Measurements from ENCODE around the gene AMBRA1. TPM values are rescaled to one million over a fixed set of nuclear protein-coding genes. Genes with fewer than 3 reads are reported as not detected.

AMBRA1 gene
- total RNA-seq, 1 experiment from 2014 or later = 15.8 TPM

GRCh38 chr11:46465683-46466082 is 128.1 kb downstream of the AMBRA1 start:
- no peak overlapping the region for H2AFZ ChIP-seq (ENCODE audit: low read length)
- no peak for DNase-seq
- no peaks in the 10 kb centered on the region for H3K79me2 ChIP-seq (ENCODE audit: low read length)
- no peaks in the 10 kb centered on the region for H3K9me2 ChIP-seq (replicated peaks; ENCODE audit: low read length)
- no peaks in the 10 kb centered on the region for H3K27me3 ChIP-seq (ENCODE audit: low read length)
- no peaks in the 10 kb centered on the region for H3K9me3 ChIP-seq (ENCODE audit: low read length)
- H3K4me2 ChIP-seq (ENCODE audit: low read length) = no peak overlapping the region
- intact Hi-C loops (cut with micrococcal nuclease) = no loop called here
- H3F3A ChIP-seq (ENCODE audit: low read length, unreplicated experiment) = no peaks in the 10 kb centered on the region
- peaks cover 3% of the 10 kb centered on the region for H3K4me1 ChIP-seq (ENCODE audit: insufficient read depth, low read length)
- CTCF ChIA-PET = no interaction called here
- POLR2A ChIA-PET (ENCODE audit: unreplicated experiment) = no interaction called here
- no peaks in the 10 kb centered on the region for H3K36me3 ChIP-seq (ENCODE audit: low read depth, low read length)
- no peak overlapping the region for H3K4me3 ChIP-seq (ENCODE audit: low read length)
- H3K27ac ChIP-seq (ENCODE audit: low read length) = no peak overlapping the region
- no peaks in the 10 kb centered on the region for H4K20me1 ChIP-seq (ENCODE audit: low read length)
- no peak for ATAC-seq
- no TSS peak for BruUV-seq (replicated peaks)
- TF ChIP-seq CTCF (conservative IDR thresholded peaks at IDR 0.05; ENCODE audit: low read depth, low read length) = no peak
- TF ChIP-seq EZH2 (IDR thresholded peaks at IDR 0.05; ENCODE audit: low read length, unreplicated experiment) = no peak
- no peak overlapping the region for H3K9ac ChIP-seq (ENCODE audit: low read length)

GRCh38 chr11:46463701-46464421 is 130.0 kb downstream of the AMBRA1 start:
- DNase-seq (no peak), ATAC-seq (no peak)
- Histone ChIP-seq H3K4me1 (ENCODE audit: insufficient read depth, low read length) (no peaks in the 10 kb centered on the region), H4K20me1 (ENCODE audit: low read length) (no peaks in the 10 kb centered on the region), H3K4me2 (ENCODE audit: low read length) (no peak overlapping the region), H2AFZ (ENCODE audit: low read length) (no peak overlapping the region), H3K4me3 (ENCODE audit: low read length) (no peak overlapping the region), H3K36me3 (ENCODE audit: low read depth, low read length) (no peaks in the 10 kb centered on the region), H3K27ac (ENCODE audit: low read length) (no peak overlapping the region), H3K9ac (ENCODE audit: low read length) (no peak overlapping the region), H3K79me2 (ENCODE audit: low read length) (no peaks in the 10 kb centered on the region), H3K9me2 (replicated peaks; ENCODE audit: low read length) (no peaks in the 10 kb centered on the region), H3K9me3 (ENCODE audit: low read length) (no peaks in the 10 kb centered on the region), H3F3A (ENCODE audit: low read length, unreplicated experiment) (no peaks in the 10 kb centered on the region), H3K27me3 (ENCODE audit: low read length) (no peaks in the 10 kb centered on the region)
- POLR2A ChIA-PET (ENCODE audit: unreplicated experiment) = no interaction called here
- TF ChIP-seq EZH2phosphoT487 (IDR thresholded peaks at IDR 0.05; ENCODE audit: borderline replicate concordance, low read length) (no peak), CTCF (conservative IDR thresholded peaks at IDR 0.05; ENCODE audit: low read depth, low read length) (no peak), EZH2 (IDR thresholded peaks at IDR 0.05; ENCODE audit: low read length, unreplicated experiment) (no peak)
- CTCF ChIA-PET = no interaction called here
- BruUV-seq (replicated peaks) = no TSS peak
- intact Hi-C loops (cut with micrococcal nuclease) = no loop called here

DNA sequence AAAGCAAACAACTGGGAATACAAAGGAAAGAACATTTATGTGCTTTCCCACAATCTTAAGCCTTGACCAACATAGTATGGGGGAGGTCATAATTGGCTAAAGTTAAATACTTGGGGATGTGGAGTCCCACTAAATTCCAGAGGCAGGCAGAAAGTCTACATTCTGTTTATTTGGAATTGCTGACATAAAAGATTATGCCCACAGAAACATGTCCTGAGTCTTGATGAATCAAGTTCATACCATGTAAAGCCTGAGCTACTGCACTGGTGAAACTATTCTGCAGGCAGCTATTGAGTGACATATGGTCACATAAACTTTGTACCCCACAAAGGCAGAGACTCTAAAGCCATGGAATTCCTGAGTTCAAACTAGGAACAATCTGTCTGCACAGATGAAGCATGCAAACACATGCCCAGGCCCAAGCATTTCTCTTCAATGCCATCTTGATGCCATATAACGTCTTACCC is 132.3 kb downstream of the AMBRA1 start:
- no peaks in the 10 kb centered on the region for H4K20me1 ChIP-seq (ENCODE audit: low read length)
- ChIA-PET POLR2A (ENCODE audit: unreplicated experiment) (interaction anchor here (0.6 kb wide), 1 partner anchor 113 kb away, joined by 3 read pairs; no protein-coding TSS in a partner anchor), CTCF (no interaction called here)
- BruUV-seq (replicated peaks) = no TSS peak
- no peak overlapping the region for H3K27ac ChIP-seq (ENCODE audit: low read length)
- ATAC-seq (no peak), DNase-seq (no peak)
- TF ChIP-seq EZH2phosphoT487 (IDR thresholded peaks at IDR 0.05; ENCODE audit: borderline replicate concordance, low read length) = no peak
- no peak for TF ChIP-seq CTCF (conservative IDR thresholded peaks at IDR 0.05; ENCODE audit: low read depth, low read length)
- no peak for TF ChIP-seq EZH2 (IDR thresholded peaks at IDR 0.05; ENCODE audit: low read length, unreplicated experiment)
- H3K79me2 ChIP-seq (ENCODE audit: low read length) = no peaks in the 10 kb centered on the region
- H3K9me2 ChIP-seq (replicated peaks; ENCODE audit: low read length) = no peaks in the 10 kb centered on the region
- H3K36me3 ChIP-seq (ENCODE audit: low read depth, low read length) = no peaks in the 10 kb centered on the region
- H3K4me2 ChIP-seq (ENCODE audit: low read length) = no peak overlapping the region
- no peaks in the 10 kb centered on the region for H3F3A ChIP-seq (ENCODE audit: low read length, unreplicated experiment)
- no peak overlapping the region for H3K9ac ChIP-seq (ENCODE audit: low read length)
- no peak overlapping the region for H2AFZ ChIP-seq (ENCODE audit: low read length)
- no peaks in the 10 kb centered on the region for H3K4me1 ChIP-seq (ENCODE audit: insufficient read depth, low read length)
- H3K4me3 ChIP-seq (ENCODE audit: low read length) = no peak overlapping the region
- H3K27me3 ChIP-seq (ENCODE audit: low read length) = no peaks in the 10 kb centered on the region
- no peaks in the 10 kb centered on the region for H3K9me3 ChIP-seq (ENCODE audit: low read length)
- intact Hi-C loops (cut with micrococcal nuclease) = no loop called here
